H1 (cell line): ENCODE measurements around the gene SLC13A5. TPM values are rescaled to one million over a fixed set of nuclear protein-coding genes. Genes with fewer than 3 reads are reported as not detected.

Source experiments
- CTCF ChIA-PET: fragments of 300-600 bp; sonication (Branson Sonifier 250); formaldehyde crosslinking; loops from one replicate; lab custom pipeline; 2021; ENCODE audit not compliant: partially characterized antibody; lab: Charles Lee
- POLR2A ChIA-PET: fragments of 300-600 bp; sonication (Branson Sonifier 250); formaldehyde crosslinking; loops from one replicate; lab custom pipeline; 2021; ENCODE audit warnings: inconsistent platforms; ENCODE audit not compliant: partially characterized antibody; lab: Charles Lee
- DNase-seq, 2 experiments: peaks; one replicate each; pipeline versions ENCODE4 v3.0.0 to v3.0.0-alpha.2; 2010 to 2022; ENCODE audit warnings: low spot score in 2 of 2, low read depth in 1 of 2, mixed read lengths in 1 of 2
- FAIRE-seq: peaks from 2 replicates; lab custom pipeline; 2011; peaks lifted over from hg19 to GRCh38; lab: Jason Lieb, UNC
- H2AFZ ChIP-seq: 2 replicates; pipeline ENCODE4 v1.8.1; 2012; ENCODE audit warnings: low read length, inconsistent platforms
- H2AK5ac ChIP-seq: 2 replicates; pipeline ENCODE4 v1.6.1; 2013; ENCODE audit warnings: low read depth, low read length
- H2BK120ac ChIP-seq: replicated peaks from 2 replicates; pipeline ENCODE3; 2013; ENCODE audit warnings: low read depth, low read length, inconsistent platforms
- H2BK12ac ChIP-seq: 2 replicates; pipeline ENCODE4 v1.6.1; 2013; ENCODE audit warnings: low read depth, low read length
- H2BK15ac ChIP-seq: 2 replicates; pipeline ENCODE4 v1.6.1; 2013; ENCODE audit warnings: low read length
- H2BK20ac ChIP-seq: 2 replicates; pipeline ENCODE4 v1.6.1; 2013; ENCODE audit warnings: low read length
- H2BK5ac ChIP-seq: 2 replicates; pipeline ENCODE4 v1.6.1; 2013; ENCODE audit warnings: low read depth, low read length
- H3K14ac ChIP-seq: 2 replicates; pipeline ENCODE4 v1.6.1; 2013; ENCODE audit warnings: inconsistent platforms; ENCODE audit not compliant: insufficient read length
- H3K18ac ChIP-seq: 2 replicates; pipeline ENCODE4 v1.6.1; 2013; ENCODE audit warnings: low read length; ENCODE audit errors: extremely low read depth
- H3K23ac ChIP-seq: 2 replicates; pipeline ENCODE4 v1.6.1; 2013; ENCODE audit warnings: inconsistent platforms; ENCODE audit not compliant: insufficient read length
- H3K23me2 ChIP-seq: 2 replicates; pipeline ENCODE4 v1.6.1; 2013; ENCODE audit warnings: low read depth, low read length
- H3K27ac ChIP-seq: 2 replicates; pipeline ENCODE4 v1.6.1; 2011; ENCODE audit warnings: low read depth, low read length, inconsistent platforms
- H3K27me3 ChIP-seq, 4 experiments: replicated peaks in 1 of 4; 1 replicate in 1 of 4; 2 replicates in 3 of 4; pipeline versions ENCODE4 v1.6.1 to v1.8.1; 2011 to 2013; ENCODE audit warnings: low read length in 3 of 4, mild to moderate bottlenecking in 3 of 4, inconsistent platforms in 2 of 4, mixed read lengths in 2 of 4, moderate library complexity in 1 of 4; ENCODE audit not compliant: control insufficient read depth in 3 of 4, insufficient read depth in 3 of 4; ENCODE audit errors: extremely low read depth in 1 of 4
- H3K36me3 ChIP-seq, 4 experiments: 2 replicates each; pipeline versions ENCODE4 v1.6.1 to v1.8.1; 2011 to 2013; ENCODE audit warnings: mild to moderate bottlenecking in 4 of 4, low read length in 3 of 4, moderate library complexity in 2 of 4, control low read depth in 1 of 4, inconsistent platforms in 1 of 4; ENCODE audit not compliant: insufficient read depth in 4 of 4, control insufficient read depth in 2 of 4
- H3K4ac ChIP-seq: replicated peaks from 2 replicates; pipeline ENCODE3; 2013; ENCODE audit warnings: low read length, low read depth, mixed read lengths, inconsistent platforms; ENCODE audit not compliant: insufficient read length
- H3K4me1 ChIP-seq, 4 experiments: replicated peaks in 1 of 4; 1 replicate in 1 of 4; 2 replicates in 3 of 4; pipeline versions ENCODE4 v1.6.1 to v1.8.1; 2011 to 2013; ENCODE audit warnings: low read length in 3 of 4, inconsistent platforms in 2 of 4, mixed read lengths in 1 of 4; ENCODE audit not compliant: insufficient read depth in 4 of 4, control insufficient read depth in 3 of 4
- H3K4me2 ChIP-seq, 2 experiments: 2 replicates each; pipeline versions ENCODE4 v1.6.1 to v1.8.1; 2011 to 2013; ENCODE audit warnings: low read depth in 2 of 2, low read length in 2 of 2, control low read depth in 1 of 2, inconsistent platforms in 1 of 2, mild to moderate bottlenecking in 1 of 2; ENCODE audit not compliant: insufficient read depth in 1 of 2
- H3K4me3 ChIP-seq, 4 experiments: fragments of 200-600, 300-600 bp in 1 of 4; sonication (generic), shearing (Covaris generic), sonication (Bioruptor Twin) in 1 of 4; 2 replicates each; pipeline versions ENCODE4 v1.5.1 to v1.8.1; 2011 to 2016; ENCODE audit warnings: low read length in 4 of 4, low read depth in 3 of 4, control low read depth in 2 of 4, inconsistent platforms in 2 of 4, mild to moderate bottlenecking in 2 of 4, mixed read lengths in 1 of 4, moderate library complexity in 1 of 4; ENCODE audit not compliant: insufficient read depth in 2 of 4; ENCODE audit errors: extremely low read depth in 1 of 4
- H3K56ac ChIP-seq: replicated peaks from 2 replicates; pipeline ENCODE3; 2013; ENCODE audit warnings: low read depth, mild to moderate bottlenecking, mixed read lengths, low read length, inconsistent platforms; ENCODE audit not compliant: insufficient read length
- H3K79me1 ChIP-seq: 2 replicates; pipeline ENCODE4 v1.6.1; 2013; ENCODE audit warnings: low read depth, low read length, control low read depth
- H3K79me2 ChIP-seq, 2 experiments: 2 replicates each; pipeline versions ENCODE4 v1.6.1 to v1.8.1; 2012 to 2013; ENCODE audit warnings: low read length in 2 of 2, mild to moderate bottlenecking in 2 of 2, inconsistent platforms in 1 of 2; ENCODE audit not compliant: insufficient read depth in 2 of 2, control insufficient read depth in 1 of 2
- H3K9ac ChIP-seq, 4 experiments: replicated peaks in 1 of 4; 1 replicate in 1 of 4; 2 replicates in 3 of 4; pipeline versions ENCODE4 v1.6.1 to v1.8.1; 2011 to 2013; ENCODE audit warnings: low read depth in 3 of 4, low read length in 3 of 4, control low read depth in 2 of 4, mild to moderate bottlenecking in 2 of 4, moderate library complexity in 2 of 4, inconsistent platforms in 1 of 4; ENCODE audit errors: extremely low read depth in 1 of 4
- H3K9me3 ChIP-seq, 2 experiments: 2 replicates each; pipeline versions ENCODE4 v1.6.1 to v1.8.1; 2012 to 2013; ENCODE audit warnings: mild to moderate bottlenecking in 2 of 2, moderate library complexity in 2 of 2, control low read depth in 1 of 2, inconsistent platforms in 1 of 2, low read depth in 1 of 2, low read length in 1 of 2, mixed read lengths in 1 of 2; ENCODE audit not compliant: insufficient read depth in 2 of 2
- H4K20me1 ChIP-seq, 2 experiments: replicated peaks in 1 of 2; 2 replicates each; pipeline versions ENCODE3 to v1.8.1; 2011 to 2013; ENCODE audit warnings: inconsistent platforms in 2 of 2, low read length in 2 of 2, mild to moderate bottlenecking in 1 of 2; ENCODE audit not compliant: insufficient read depth in 2 of 2, control insufficient read depth in 1 of 2
- H4K5ac ChIP-seq: 2 replicates; pipeline ENCODE4 v1.6.1; 2013; ENCODE audit warnings: low read length, low read depth, mixed read lengths, inconsistent platforms; ENCODE audit not compliant: insufficient read length
- H4K8ac ChIP-seq: 2 replicates; pipeline ENCODE4 v1.8.0; 2013; ENCODE audit warnings: mild to moderate bottlenecking, moderate library complexity, low read length, inconsistent platforms; ENCODE audit not compliant: insufficient read depth; ENCODE audit errors: extremely low read depth
- H4K91ac ChIP-seq: replicated peaks from 2 replicates; pipeline ENCODE3; 2013; ENCODE audit warnings: low read length, mixed read lengths, inconsistent platforms; ENCODE audit not compliant: insufficient read length
- CHD1 ChIP-seq: IDR thresholded peaks from 2 replicates; pipeline ENCODE4 v1.6.1; 2012; ENCODE audit warnings: low read depth, low read length, improper control_type of control experiment
- EGR1 ChIP-seq: IDR thresholded peaks from 2 replicates; pipeline ENCODE4 v1.6.1; 2011; ENCODE audit warnings: low read depth, low read length, borderline replicate concordance
- JUND ChIP-seq: IDR thresholded peaks from 2 replicates; pipeline ENCODE4 v1.6.1; 2011; ENCODE audit warnings: mild to moderate bottlenecking, improper control_type of control experiment, low read length
- PHF8 ChIP-seq: fragments of 200-600 bp; sonication (generic); conservative IDR thresholded peaks from 2 replicates; pipeline ENCODE4 v1.7.1; 2012; ENCODE audit warnings: low read depth, mild to moderate bottlenecking, inconsistent platforms, low read length, moderate library complexity
- RXRA ChIP-seq: IDR thresholded peaks from 2 replicates; pipeline ENCODE4 v1.6.1; 2011; ENCODE audit warnings: low read depth, mild to moderate bottlenecking, low read length, moderate library complexity; ENCODE audit not compliant: insufficient read depth
- SIX5 ChIP-seq: IDR thresholded peaks from 2 replicates; pipeline ENCODE4 v1.6.1; 2011; ENCODE audit warnings: mild to moderate bottlenecking, low read depth, low read length
- SP4 ChIP-seq: IDR thresholded peaks from 2 replicates; pipeline ENCODE4 v1.6.1; 2012; ENCODE audit warnings: low read length, inconsistent platforms
- TAF1 ChIP-seq: IDR thresholded peaks from 2 replicates; pipeline ENCODE4 v1.6.1; 2011; ENCODE audit warnings: mild to moderate bottlenecking, low read depth, low read length
- ZNF274 ChIP-seq: IDR thresholded peaks from 2 replicates; pipeline ENCODE4 v1.7.0; 2012; ENCODE audit warnings: low read length, borderline replicate concordance; ENCODE audit errors: extremely low read depth
- WGBS, 2 experiments: shearing (Covaris generic) in 1 of 2; methylation state at CpG; one replicate each; pipeline versions ENCODE4 v1.1.6 to v1.1.7; 2013 to 2015; ENCODE audit warnings: low lambda C conversion rate in 2 of 2, mixed read lengths in 2 of 2, inconsistent platforms in 1 of 2, low coverage in 1 of 2, missing lambda C conversion rate in 1 of 2; ENCODE audit not compliant: insufficient replicate concordance in 2 of 2, insufficient coverage in 1 of 2, insufficient read length in 1 of 2; ENCODE audit errors: extremely low coverage in 1 of 2, missing lambda C conversion rate in 1 of 2; 5-methylcytosine and 5-hydroxymethylcytosine counted together
- long read RNA-seq, 2 experiments: library from RNA in 1 of 2; library from capped mRNA in 1 of 2; stranded (forward); transcript quantifications; one replicate each; pipeline ENCODE4 v2.0.0, GENCODE V29; 2021; ENCODE audit warnings: inconsistent platforms in 1 of 2
- polyA minus RNA-seq, 3 experiments: library from RNA; depleted of rRNA, polyadenylated mRNA; stranded (reverse); fragments of >200 nt; gene quantifications; 1 replicate in 2 of 3; 2 replicates in 1 of 3; pipeline ENCODE4 v1.2.3, GENCODE V29; 2011
- polyA plus RNA-seq, 7 experiments: library from polyadenylated mRNA; depleted of rRNA in 3 of 7; stranded (reverse) in 5 of 7; unstranded in 2 of 7; fragments of >200 nt in 5 of 7; fragments of 200-250 nt in 2 of 7; gene quantifications; 1 replicate in 5 of 7; 2 replicates in 1 of 7; 4 replicates in 1 of 7; pipeline versions ENCODE4 v1.2.1 to v1.2.3, GENCODE V29; 2011 to 2013; ENCODE audit warnings: missing spikeins in 2 of 7, mixed read lengths in 2 of 7
- total RNA-seq: library from RNA; stranded (reverse); fragmentation: NEBNext Ultra II Directional; extraction: Animal tissue kit (Norgen Biotek cat#: 25700); gene quantifications from 2 replicates; pipeline ENCODE4 v1.2.1, GENCODE V29; 2021
- TF ChIP-seq, protein P1 (sequence below): IDR thresholded peaks from 2 replicates; pipeline ENCODE4 v1.6.1; 2012; ENCODE audit warnings: inconsistent platforms

The SLC13A5 gene
- total RNA-seq (1.8 and 2.6 TPM in 2 replicates), polyA plus RNA-seq (2011; rRNA removed) (2.1 and 3.5 TPM in 2 replicates), polyA minus RNA-seq (2011; rRNA and poly(A)+ RNA removed) (6.9 and 9.0 TPM in 2 replicates)
- 3.1 TPM for polyA plus RNA-seq (2011; cell fraction: cytosol; rRNA removed)
- polyA plus RNA-seq (2011; cell fraction: nucleus; rRNA removed), result 6.6 TPM
- 1.2 to 2.7 TPM (median 2.5 TPM) in 4 replicates for polyA plus RNA-seq (2012, experiment 1 of 2)
- 1.6 TPM for polyA plus RNA-seq (2012, experiment 2 of 2)
- 3.1 TPM for polyA plus RNA-seq (2013, experiment 1 of 2)
- polyA plus RNA-seq (2013, experiment 2 of 2), result 3.2 TPM
- 3.5 TPM for polyA minus RNA-seq (2011; cell fraction: cytosol; rRNA and poly(A)+ RNA removed)
- polyA minus RNA-seq (2011; cell fraction: nucleus; rRNA and poly(A)+ RNA removed), result 6.0 TPM
- long read RNA-seq, experiment 1, result 0 reads
- long read RNA-seq, experiment 2, result 0 reads

- H3K23ac ChIP-seq, result no peak within 1 kb of the TSS
- peak within 1 kb of the TSS; percentile 78 to 93 for H3K4me2 ChIP-seq
- peak within 1 kb of the TSS; percentile 1; the same call in 1 of the 2 replicates for H2BK15ac ChIP-seq
- H3K23me2 ChIP-seq, result peaks cover 19% of the 10 kb centered on the region; the same call in 1 of the 2 replicates
- H4K8ac ChIP-seq, result peak within 1 kb of the TSS; percentile 54; the same call in 1 of the 2 replicates
- no peak within 1 kb of the TSS; the same call in 1 of the 2 replicates for H2BK5ac ChIP-seq
- 3% methylated on average over 56 of the region's 71 CpGs; no CpG with 5 or more reads in 1 of the 2 experiments for WGBS, 2 experiments
- peak within 1 kb of the TSS; percentile 78 for H3K18ac ChIP-seq
- H2BK12ac ChIP-seq, result peak within 1 kb of the TSS; percentile 95; the same call in 1 of the 2 replicates
- H2AK5ac ChIP-seq, result no peak within 1 kb of the TSS
- no peaks in the 10 kb centered on the region; the same call in 1 of the 2 replicates for H3K79me1 ChIP-seq
- peaks cover 9 to 38% (median 31%) of the 10 kb centered on the region in 4 experiments for H3K27me3 ChIP-seq
- no peak within 1 kb of the TSS for H4K91ac ChIP-seq
- no peak within 1 kb of the TSS for H3K56ac ChIP-seq
- H4K5ac ChIP-seq, result no peak within 1 kb of the TSS
- no peak within 1 kb of the TSS for H3K27ac ChIP-seq
- H3K4me1 ChIP-seq, result peaks cover 0 to 12% (median 9%) of the 10 kb centered on the region in 4 experiments; a peak in 6 of 7 replicates
- ChIA-PET CTCF (interaction anchor here (0.6 to 7.0 kb wide), 31 partner anchors 9 to 478 kb away, joined by 3 to 72 read pairs (median 4); no protein-coding TSS in a partner anchor), POLR2A (interaction anchor here (1.1 to 1.6 kb wide), 2 partner anchors 10 to 11 kb away, joined by 3 to 5 read pairs; no protein-coding TSS in a partner anchor)
- FAIRE-seq (no peak), DNase-seq (peak; percentile 38 to 84)
- H2BK20ac ChIP-seq, result no peak within 1 kb of the TSS
- no peak within 1 kb of the TSS for H3K14ac ChIP-seq
- H2BK120ac ChIP-seq, result no peak within 1 kb of the TSS
- H2AFZ ChIP-seq, result peak within 1 kb of the TSS; percentile 68
- no peaks in the 10 kb centered on the region for H3K79me2 ChIP-seq
- H3K4ac ChIP-seq, result no peak within 1 kb of the TSS
- H3K36me3 ChIP-seq, result no peaks in the 10 kb centered on the region
- peak within 1 kb of the TSS; percentile 39 to 68 (median 60) for H3K4me3 ChIP-seq
- no peaks in the 10 kb centered on the region for H4K20me1 ChIP-seq
- no peaks in the 10 kb centered on the region for H3K9me3 ChIP-seq
- peak within 1 kb of the TSS in 1 of 4 experiments; percentile 14; a peak in 3 of 7 replicates for H3K9ac ChIP-seq
- no peak for TF ChIP-seq ZNF274
- no peak for TF ChIP-seq JUND
- TF ChIP-seq EGR1, result no peak
- TF ChIP-seq, protein P1, sequence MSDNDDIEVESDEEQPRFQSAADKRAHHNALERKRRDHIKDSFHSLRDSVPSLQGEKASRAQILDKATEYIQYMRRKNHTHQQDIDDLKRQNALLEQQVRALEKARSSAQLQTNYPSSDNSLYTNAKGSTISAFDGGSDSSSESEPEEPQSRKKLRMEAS, result no peak
- no peak for TF ChIP-seq SIX5
- no peak for TF ChIP-seq CHD1
- 0 out of 2 replicates have a peak, but pooled peaks have one; percentile 51 for TF ChIP-seq SP4
- TF ChIP-seq TAF1, result no peak
- peak; percentile 25; the same call in 1 of the 2 replicates for TF ChIP-seq PHF8
- TF ChIP-seq RXRA, result no peak
These were observed at the start of gene SLC13A5 for GRCh38 chr17:6713130-6713917. Gene SLC13A5, minus strand, starts transcription at chr17:6713369. Its CDS starts 36 bp downstream, at chr17:6713333.
